NCI-H2029 treated with DMSO at 0.1 percent for 48 hours (cell line): ENCODE results near the gene PCK2.

ENCODE experiments used
- DNase-seq: peaks from one replicate; lab custom pipeline; 2025; lab: John Stamatoyannopoulos, UW

The PCK2 gene

GRCh38 chr14:24060984-24061913 lies 32.9 kb upstream of the PCK2 start:
- no peak for DNase-seq

DNA sequence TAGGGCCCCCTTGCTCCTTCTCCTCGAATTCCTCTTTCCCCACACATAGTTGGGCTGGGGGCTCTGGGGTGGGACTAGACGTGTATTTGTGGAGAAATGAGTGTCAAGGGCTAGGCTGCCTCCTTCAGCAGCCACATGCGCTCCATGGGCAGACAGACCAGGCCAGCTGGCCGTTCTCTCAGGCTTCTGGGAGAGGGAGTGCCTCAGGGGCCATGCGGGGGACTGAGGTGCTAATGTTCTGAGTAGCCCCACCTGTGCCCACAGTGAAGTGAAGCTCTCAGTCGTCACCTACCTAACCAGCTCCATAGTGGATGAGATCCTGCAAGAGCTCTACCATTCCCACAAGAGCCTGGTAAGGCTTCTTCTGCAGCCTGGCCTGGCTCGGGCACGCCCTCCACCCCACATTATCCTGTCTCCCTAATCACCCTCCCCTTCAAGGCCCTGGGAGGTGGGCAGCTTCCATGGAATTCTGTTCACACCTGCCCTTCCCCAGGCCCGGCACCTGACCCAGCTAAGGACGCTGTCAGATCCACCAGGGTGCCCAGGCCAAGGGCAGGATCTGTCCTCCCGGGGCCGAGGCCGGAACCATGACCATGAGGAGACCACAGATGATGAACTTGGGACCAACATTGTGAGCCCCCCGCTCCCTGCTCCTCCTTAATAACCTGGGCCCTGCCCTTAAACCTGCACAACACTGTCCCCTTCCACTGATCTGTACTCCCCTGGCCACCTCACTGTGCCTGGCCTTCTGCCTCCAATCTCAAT lies 31.7 kb upstream of the PCK2 start:
- DNase-seq, result no peak

DNA sequence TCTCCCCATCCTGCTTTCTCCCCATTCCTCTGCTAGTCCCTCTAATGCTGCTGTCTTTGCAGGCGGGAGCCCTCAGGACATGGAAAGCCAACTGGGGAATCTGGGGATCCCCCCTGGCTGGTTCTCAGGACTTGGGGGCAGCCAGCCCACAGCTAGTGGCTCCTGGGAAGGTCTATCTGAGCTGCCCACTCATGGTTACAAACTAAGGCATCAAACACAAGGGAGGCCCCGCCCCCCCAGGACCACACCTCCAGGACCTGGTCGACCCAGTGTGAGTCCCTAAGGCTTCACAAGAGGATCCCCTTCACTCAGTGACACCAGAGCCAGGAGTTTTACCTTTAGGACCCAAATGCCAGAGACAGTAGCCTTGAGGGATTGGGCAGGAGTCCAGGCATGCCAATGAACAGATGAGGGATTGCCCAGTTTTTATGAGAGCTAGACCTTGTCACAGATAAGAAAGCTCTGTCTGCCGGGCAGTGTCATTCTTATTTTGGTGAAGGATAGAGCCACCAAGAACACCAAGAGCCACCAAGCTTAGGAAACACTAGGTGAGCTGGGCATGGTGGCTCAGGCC lies 30.8 kb upstream of the PCK2 start:
- DNase-seq, result no peak

- no peak for DNase-seq
Observed at GRCh38 chr14:24064091-24064795, 29.9 kb upstream of the PCK2 start.

- no peak for DNase-seq
Observed at GRCh38 chr14:24064856-24065255, 29.3 kb upstream of the PCK2 start.

DNA sequence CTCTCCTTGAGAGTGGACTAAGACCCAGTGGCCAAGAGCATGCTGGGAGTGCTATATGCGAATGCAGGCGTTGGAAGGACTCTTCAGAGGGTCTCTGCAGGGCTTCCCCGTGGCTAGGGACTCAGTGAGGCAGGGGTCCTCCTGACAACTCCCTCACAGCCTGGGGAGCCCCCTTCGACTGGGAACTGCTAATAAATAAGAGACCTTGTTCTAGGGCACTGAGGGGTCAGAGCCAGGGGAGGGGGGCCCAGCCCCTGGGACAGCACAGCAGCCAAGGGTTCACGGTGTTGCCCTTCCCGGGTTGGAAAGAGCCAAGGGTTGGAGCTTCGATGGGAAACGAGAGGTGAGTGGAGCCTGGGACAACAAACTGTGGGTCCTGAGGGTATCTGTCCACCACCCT lies 28.7 kb upstream of the PCK2 start:
- DNase-seq, result no peak

GRCh38 chr14:24066496-24067132 lies 27.5 kb upstream of the PCK2 start:
- no peak for DNase-seq

GRCh38 chr14:24067133-24068082 lies 26.7 kb upstream of the PCK2 start:
- no peak for DNase-seq

- DNase-seq, result no peak
Observed at GRCh38 chr14:24068711-24069410, 25.2 kb upstream of the PCK2 start.

- no peak for DNase-seq
Observed at GRCh38 chr14:24069411-24069735, 24.7 kb upstream of the PCK2 start.

GRCh38 chr14:24070285-24071143 lies 23.6 kb upstream of the PCK2 start:
- no peak for DNase-seq

GRCh38 chr14:24071144-24071697 lies 22.9 kb upstream of the PCK2 start, which contains the start of gene CPNE6:
CPNE6 (plus strand) TSS chr14:24071562; CDS start chr14:24072937, 1,375 bp downstream.
- DNase-seq, result no peak

GRCh38 chr14:24071836-24072430 lies 22.2 kb upstream of the PCK2 start:
- DNase-seq, result no peak

DNA sequence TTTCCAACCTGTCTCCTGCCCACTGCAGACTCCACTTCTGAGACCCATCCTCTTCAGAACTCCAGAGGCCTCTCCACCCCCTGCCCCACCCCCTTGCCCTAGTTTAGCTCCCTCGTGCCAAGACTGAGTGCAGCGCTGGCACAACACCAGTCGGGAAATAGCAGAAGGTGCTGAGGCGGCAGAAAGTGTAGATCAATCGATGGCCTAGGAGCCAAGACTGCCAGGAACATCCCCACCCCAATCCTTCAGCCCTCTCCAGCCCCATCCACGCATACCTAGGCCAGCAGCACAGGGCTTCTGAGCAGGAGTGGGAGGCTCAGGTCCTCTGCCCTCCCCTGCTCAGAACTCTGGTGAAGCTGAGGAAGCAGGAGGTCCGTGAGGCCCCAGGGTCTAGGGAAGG lies 21.7 kb upstream of the PCK2 start:
- no peak for DNase-seq

DNA sequence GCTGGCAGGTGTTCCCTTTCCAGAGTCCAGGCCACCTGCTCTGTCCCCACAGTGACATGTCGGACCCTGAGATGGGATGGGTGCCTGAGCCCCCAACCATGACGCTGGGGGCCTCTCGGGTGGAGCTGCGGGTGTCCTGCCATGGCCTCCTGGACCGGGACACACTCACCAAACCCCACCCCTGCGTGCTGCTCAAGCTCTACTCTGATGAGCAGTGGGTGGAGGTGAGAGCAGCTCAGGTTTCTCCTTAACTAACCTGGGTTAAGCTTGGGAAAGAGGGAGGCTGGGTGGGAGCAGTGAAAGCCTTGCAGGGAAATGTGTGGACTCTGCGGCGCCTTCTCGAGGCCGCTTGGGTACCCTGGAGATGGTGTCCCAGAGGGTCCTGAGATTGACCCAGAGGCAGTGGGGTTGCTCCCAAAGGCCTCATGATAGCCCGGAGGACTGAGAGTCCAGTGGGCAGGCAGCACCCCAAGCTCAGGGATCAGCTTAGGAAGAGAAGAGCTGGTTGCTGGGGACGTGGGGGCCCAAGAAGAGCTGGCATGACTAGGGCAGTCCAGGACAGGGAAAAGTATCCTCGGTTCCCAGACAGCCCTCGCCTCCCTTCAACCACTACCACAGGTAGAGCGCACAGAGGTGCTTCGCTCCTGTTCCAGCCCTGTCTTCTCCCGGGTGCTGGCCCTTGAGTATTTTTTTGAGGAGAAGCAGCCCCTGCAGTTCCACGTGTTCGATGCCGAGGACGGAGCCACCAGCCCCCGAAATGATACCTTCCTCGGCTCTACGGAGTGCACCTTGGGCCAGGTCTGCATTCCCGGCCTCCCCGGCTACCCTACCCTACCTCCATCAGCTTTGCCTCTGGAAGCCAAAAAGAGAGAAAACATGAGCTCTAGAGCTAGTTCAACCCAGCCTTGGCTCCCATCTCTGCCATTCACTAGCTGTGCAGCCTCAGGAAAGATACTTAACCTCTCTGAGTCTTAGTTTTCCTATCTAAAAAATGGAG lies 20.9 kb upstream of the PCK2 start:
- no peak for DNase-seq

GRCh38 chr14:24074625-24075484 lies 19.3 kb upstream of the PCK2 start:
- DNase-seq, result no peak
